ENCODE results near the gene CNTLN.

DNA sequence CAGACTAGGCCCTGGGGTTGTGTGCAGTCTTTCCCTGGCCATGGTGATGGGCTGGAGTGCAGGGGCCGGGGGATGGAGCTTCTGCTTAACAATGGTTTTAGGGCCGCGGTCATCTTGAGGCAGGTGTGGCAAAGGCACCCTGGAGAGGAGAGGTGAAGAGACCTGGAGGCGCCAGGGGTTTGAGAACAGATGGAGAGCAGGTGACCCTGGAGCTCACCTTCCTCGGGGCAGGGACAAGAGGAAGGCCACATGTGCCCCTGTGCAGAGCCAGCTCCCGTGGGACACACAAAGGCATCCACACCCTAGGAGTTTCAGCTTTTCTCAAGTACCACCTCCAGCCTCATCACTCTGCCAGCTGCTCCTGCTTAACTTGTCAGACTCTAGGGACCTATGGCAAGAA, 397.6 kb downstream of the CNTLN start:
- TF ChIP-seq, protein P1, sequence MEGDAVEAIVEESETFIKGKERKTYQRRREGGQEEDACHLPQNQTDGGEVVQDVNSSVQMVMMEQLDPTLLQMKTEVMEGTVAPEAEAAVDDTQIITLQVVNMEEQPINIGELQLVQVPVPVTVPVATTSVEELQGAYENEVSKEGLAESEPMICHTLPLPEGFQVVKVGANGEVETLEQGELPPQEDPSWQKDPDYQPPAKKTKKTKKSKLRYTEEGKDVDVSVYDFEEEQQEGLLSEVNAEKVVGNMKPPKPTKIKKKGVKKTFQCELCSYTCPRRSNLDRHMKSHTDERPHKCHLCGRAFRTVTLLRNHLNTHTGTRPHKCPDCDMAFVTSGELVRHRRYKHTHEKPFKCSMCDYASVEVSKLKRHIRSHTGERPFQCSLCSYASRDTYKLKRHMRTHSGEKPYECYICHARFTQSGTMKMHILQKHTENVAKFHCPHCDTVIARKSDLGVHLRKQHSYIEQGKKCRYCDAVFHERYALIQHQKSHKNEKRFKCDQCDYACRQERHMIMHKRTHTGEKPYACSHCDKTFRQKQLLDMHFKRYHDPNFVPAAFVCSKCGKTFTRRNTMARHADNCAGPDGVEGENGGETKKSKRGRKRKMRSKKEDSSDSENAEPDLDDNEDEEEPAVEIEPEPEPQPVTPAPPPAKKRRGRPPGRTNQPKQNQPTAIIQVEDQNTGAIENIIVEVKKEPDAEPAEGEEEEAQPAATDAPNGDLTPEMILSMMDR (IDR thresholded peaks at IDR 0.05), result no peak
- TF ChIP-seq EZH2 (IDR thresholded peaks at IDR 0.05; ENCODE audit: borderline replicate concordance, insufficient read depth, low read depth, low read length, poor library complexity, severe bottlenecking), result no peak
